Activated B cell treated with CpG ODN at 0.5 μM for 24 hours (primary cell): ENCODE measurements around the gene SPON1. TPM values are rescaled to one million over a fixed set of nuclear protein-coding genes. Genes with fewer than 3 reads are reported as not detected.
"Not testable (repeated sequence)": the region's sequence is repeated elsewhere in the genome, so short reads cannot be mapped to it uniquely, and the experiment has no call there.

Source experiments
- ATAC-seq: fragments of 200-7000 bp; cut with Tn5 transposase; one replicate; pipeline ENCODE4 v1.10.0; 2021; ENCODE audit warnings: low read depth, mild to moderate bottlenecking, moderate library complexity
- CTCF ChIA-PET: fragments of 350-600 bp; sonication (Branson Sonifier 250); formaldehyde crosslinking; loops from one replicate; lab custom pipeline; 2021; ENCODE audit warnings: antibody characterized with exemption; lab: Charles Lee
- POLR2A ChIA-PET: fragments of 350-600 bp; sonication (Branson Sonifier 250); formaldehyde crosslinking; loops from one replicate; lab custom pipeline; 2021; ENCODE audit warnings: antibody characterized with exemption; lab: Charles Lee
- DNase-seq: peaks from one replicate; pipeline ENCODE4 v3.0.0; 2022
- H3K27ac Mint-ChIP-seq: one replicate; pipeline ENCODE4 v1.8.0; 2020; ENCODE audit warnings: mixed read lengths
- H3K27me3 Mint-ChIP-seq: one replicate; pipeline ENCODE4 v1.8.0; 2021; ENCODE audit warnings: mixed read lengths
- H3K36me3 Mint-ChIP-seq: one replicate; pipeline ENCODE4 v1.8.0; 2021; ENCODE audit warnings: low read depth, mixed read lengths
- H3K4me1 Mint-ChIP-seq: one replicate; pipeline ENCODE4 v1.8.0; 2021; ENCODE audit warnings: mixed read lengths
- H3K4me3 Mint-ChIP-seq: one replicate; pipeline ENCODE4 v1.8.0; 2020; ENCODE audit warnings: mild to moderate bottlenecking, mixed read lengths
- H3K9me3 Mint-ChIP-seq: one replicate; pipeline ENCODE4 v1.8.0; 2020; ENCODE audit warnings: mixed read lengths
- CTCF ChIP-seq: fragments of 200-600 bp; IDR thresholded peaks from one replicate; pipeline ENCODE4 v1.8.0; 2022; ENCODE audit warnings: antibody characterized with exemption, mild to moderate bottlenecking
- intact Hi-C: fragments of 100-400 bp; cut with micrococcal nuclease; formaldehyde crosslinking; loops from one replicate; pipeline ENCODE4 v1.15.1; 2024
- total RNA-seq: library from RNA; stranded (reverse); gene quantifications from 2 replicates; pipeline ENCODE4 v1.2.3, GENCODE V29; 2022

Gene SPON1
- total RNA-seq, 1 donor from 2014 or later: not detected

- Mint-ChIP-seq H3K4me3 (no peak overlapping the region), H3K9me3 (no peaks in the 10 kb centered on the region), H3K4me1 (no peaks in the 10 kb centered on the region), H3K36me3 (no peaks in the 10 kb centered on the region), H3K27me3 (peaks cover 23% of the 10 kb centered on the region), H3K27ac (no peak overlapping the region)
- TF ChIP-seq CTCF: no peak
- ATAC-seq (no peak), DNase-seq (no peak)
- POLR2A ChIA-PET: no interaction called here
- CTCF ChIA-PET: no interaction called here
- intact Hi-C loops: no loop called here
Measured at GRCh38 chr11:14089690-14090462, 127.4 kb downstream of the SPON1 start.

- intact Hi-C loops, DNase-seq, CTCF ChIA-PET, H3K27ac Mint-ChIP-seq, ATAC-seq, POLR2A ChIA-PET, H3K4me1 Mint-ChIP-seq, H3K36me3 Mint-ChIP-seq, H3K4me3 Mint-ChIP-seq, H3K9me3 Mint-ChIP-seq: not testable (repeated sequence)
- peaks cover 24% of the 10 kb centered on the region for H3K27me3 Mint-ChIP-seq
Measured at GRCh38 chr11:14090631-14091030, 128.1 kb downstream of the SPON1 start.

- Mint-ChIP-seq H3K4me3 (no peak overlapping the region), H3K9me3 (no peaks in the 10 kb centered on the region), H3K27me3 (peaks cover 23% of the 10 kb centered on the region), H3K4me1 (no peaks in the 10 kb centered on the region), H3K27ac (no peak overlapping the region), H3K36me3 (no peaks in the 10 kb centered on the region)
- TF ChIP-seq CTCF: no peak
- intact Hi-C loops: no loop called here
- POLR2A ChIA-PET: no interaction called here
- CTCF ChIA-PET: no interaction called here
- DNase-seq: no peak
- no peak for ATAC-seq
Measured at GRCh38 chr11:14093065-14093464, 130.5 kb downstream of the SPON1 start.

- Mint-ChIP-seq H3K27me3 (peaks cover 13% of the 10 kb centered on the region), H3K27ac (no peak overlapping the region), H3K9me3 (no peaks in the 10 kb centered on the region), H3K4me1 (no peaks in the 10 kb centered on the region), H3K36me3 (no peaks in the 10 kb centered on the region), H3K4me3 (no peak overlapping the region)
- ChIA-PET POLR2A (no interaction called here), CTCF (interaction anchor here (0.7 kb wide), 1 partner anchor 209 kb away, joined by 3 read pairs; no protein-coding TSS in a partner anchor)
- DNase-seq (no peak), ATAC-seq (no peak)
- no peak for TF ChIP-seq CTCF
- intact Hi-C loops: no loop called here
Measured at GRCh38 chr11:14094481-14095037, 132.0 kb downstream of the SPON1 start.

GRCh38 chr11:14095882-14096281 is 133.4 kb downstream of the SPON1 start:
- Mint-ChIP-seq H3K27ac (no peak overlapping the region), H3K4me1 (no peaks in the 10 kb centered on the region), H3K36me3 (no peaks in the 10 kb centered on the region), H3K9me3 (no peaks in the 10 kb centered on the region), H3K27me3 (peaks cover 6% of the 10 kb centered on the region), H3K4me3 (no peak overlapping the region)
- intact Hi-C loops: no loop called here
- ATAC-seq (no peak), DNase-seq (no peak)
- ChIA-PET CTCF (no interaction called here), POLR2A (no interaction called here)
- no peak for TF ChIP-seq CTCF
